HT-29 (cell line): ENCODE data around the gene SPSB3. TPM values are rescaled to one million over a fixed set of nuclear protein-coding genes. Genes with fewer than 3 reads are reported as not detected.

Experiments
- DNase-seq: peaks from one replicate; pipeline ENCODE4 v3.0.0-alpha.2; 2015; ENCODE audit warnings: low spot score
- total RNA-seq: library from RNA; depleted of rRNA; stranded (reverse); fragments of >200 nt; shearing (Covaris generic); gene quantifications from 2 replicates; pipeline ENCODE4 v1.2.3, GENCODE V29; 2014

The SPSB3 gene
- total RNA-seq, 1 experiment from 2014 or later: 96.9 TPM

GRCh38 chr16:1775006-1775845 is 7.1 kb downstream of the SPSB3 start:
- no peak for DNase-seq

GRCh38 chr16:1774448-1774780 is 8.0 kb downstream of the SPSB3 start:
- DNase-seq: no peak

GRCh38 chr16:1773703-1774447 is 8.5 kb downstream of the SPSB3 start:
- DNase-seq: no peak

- DNase-seq: peak; percentile 83
Observed at GRCh38 chr16:1772908-1773702, 9.3 kb downstream of the SPSB3 start, which contains the start of gene MRPS34. MRPS34 (minus strand) TSS chr16:1773134; CDS start chr16:1773119, 15 bp downstream.

- DNase-seq: peak; percentile 46
Observed at GRCh38 chr16:1772362-1772907, 9.9 kb downstream of the SPSB3 start, which contains the start of gene EME2. EME2 (plus strand) TSS chr16:1772810; CDS start chr16:1773228, 418 bp downstream.

- peak; percentile 42 for DNase-seq
Observed at GRCh38 chr16:1771864-1772361, 10.5 kb downstream of the SPSB3 start.

GRCh38 chr16:1771188-1771863 is 11.0 kb downstream of the SPSB3 start, which contains the start of gene NME3:
NME3 (minus strand) TSS chr16:1771543; CDS start chr16:1771534, 9 bp downstream.
- peak; percentile 69 for DNase-seq

- DNase-seq: peak; percentile 95
Observed at GRCh38 chr16:1770328-1771187, 11.8 kb downstream of the SPSB3 start.

GRCh38 chr16:1769402-1770300 is 12.7 kb downstream of the SPSB3 start:
- DNase-seq: no peak

GRCh38 chr16:1768767-1769401 is 13.5 kb downstream of the SPSB3 start:
- DNase-seq: no peak

- no peak for DNase-seq
Observed at GRCh38 chr16:1768061-1768766, 14.2 kb downstream of the SPSB3 start.

- no peak for DNase-seq
Observed at GRCh38 chr16:1767116-1767994, 15.0 kb downstream of the SPSB3 start.

GRCh38 chr16:1766701-1767100 is 15.7 kb downstream of the SPSB3 start:
- DNase-seq: no peak

- no peak for DNase-seq
Observed at GRCh38 chr16:1766231-1766630, 16.1 kb downstream of the SPSB3 start.

GRCh38 chr16:1765826-1766225 is 16.5 kb downstream of the SPSB3 start:
- DNase-seq: no peak

- DNase-seq: no peak
Observed at GRCh38 chr16:1764971-1765370, 17.4 kb downstream of the SPSB3 start.
